Measurements from ENCODE around the gene EWSR1. TPM values are rescaled to one million over a fixed set of nuclear protein-coding genes. Genes with fewer than 3 reads are reported as not detected.

EWSR1 gene
- total and polyA plus RNA-seq, 2 experiments from 2014 or later = 154 to 210 TPM

DNA sequence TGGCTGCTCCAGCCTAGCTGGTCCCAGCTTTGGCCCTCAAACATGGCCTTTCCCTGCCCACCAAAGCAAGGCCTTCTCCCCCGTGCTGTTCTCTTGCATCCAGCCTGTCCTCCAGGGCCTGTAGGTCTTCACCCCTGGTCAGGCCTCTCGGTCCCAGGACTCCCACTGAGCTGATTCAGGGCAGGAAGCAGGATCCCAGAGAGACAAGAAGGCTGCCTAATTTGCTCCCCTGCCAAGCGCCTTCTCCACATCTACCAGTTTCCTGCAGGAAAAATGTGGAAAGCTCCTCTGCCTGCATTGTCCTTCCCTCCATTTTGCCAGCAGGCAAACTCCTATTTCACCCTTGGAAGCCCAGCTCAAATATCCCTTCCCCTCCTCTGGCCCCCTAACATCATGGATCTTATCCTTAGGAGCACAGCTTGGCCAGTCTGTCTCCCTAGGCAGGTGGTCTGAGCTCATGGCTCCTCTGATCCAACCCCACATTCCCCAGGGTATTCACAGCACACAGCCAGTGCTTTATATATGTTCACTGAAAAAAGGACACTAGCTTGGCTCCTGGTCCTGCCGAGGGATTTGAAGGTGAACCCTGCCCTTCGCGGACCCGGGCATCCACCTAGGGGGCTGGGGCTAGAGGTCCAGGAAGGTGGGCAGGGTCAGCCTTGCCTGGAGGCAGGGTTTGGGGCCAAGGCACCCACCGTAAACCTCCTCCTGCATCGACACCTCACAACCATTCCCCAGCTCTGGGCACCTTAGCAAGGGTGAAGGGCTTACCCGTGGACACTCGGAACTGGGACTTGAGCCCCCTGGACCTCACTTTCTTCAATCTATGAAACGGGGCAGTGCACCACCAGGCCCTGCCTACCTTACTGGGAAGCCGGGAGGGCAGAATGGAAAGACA, 1.3 kb upstream of the EWSR1 start:
- WGBS, 2 experiments (ENCODE audit: low coverage in 1 of 2, low lambda C conversion rate in 2 of 2, missing lambda C conversion rate in 2 of 2) = 15% methylated on average over 13 of the region's 13 CpGs
- H3K9me3 ChIP-seq (ENCODE audit: low read depth) = no peaks in the 10 kb centered on the region
- DNase-seq = peak; percentile 46
- peak overlapping the region; percentile 98 for H3K27ac ChIP-seq
- peaks cover 54% of the 10 kb centered on the region for H3K79me2 ChIP-seq (ENCODE audit: insufficient read depth)
- H3K36me3 ChIP-seq (ENCODE audit: low read depth) = no peaks in the 10 kb centered on the region; the same call in 1 of the 2 replicates
- peak overlapping the region; percentile 99 for H3K4me3 ChIP-seq
- H3K9me2 ChIP-seq (ENCODE audit: insufficient read depth) = no peaks in the 10 kb centered on the region
- H3K4me2 ChIP-seq (ENCODE audit: unreplicated experiment) = peak overlapping the region; percentile 95
- TF ChIP-seq EZH2phosphoT487 (IDR thresholded peaks at IDR 0.05; ENCODE audit: insufficient read depth, low read depth) (no peak), EZH2 (IDR thresholded peaks at IDR 0.05; ENCODE audit: insufficient read depth, poor library complexity, severe bottlenecking) (no peak)
- H2AFZ ChIP-seq = peak overlapping the region; percentile 95
- H4K20me1 ChIP-seq (ENCODE audit: insufficient read depth) = peaks cover 29% of the 10 kb centered on the region; the same call in 1 of the 2 replicates
- H3K9ac ChIP-seq = peak overlapping the region; percentile 100
- H3K27me3 ChIP-seq (replicated peaks; ENCODE audit: insufficient read depth) = no peaks in the 10 kb centered on the region
- H3K4me1 ChIP-seq (ENCODE audit: insufficient read depth) = peaks cover 30% of the 10 kb centered on the region
- peaks cover 13% of the 10 kb centered on the region for H3F3A ChIP-seq (ENCODE audit: insufficient read depth)
- in situ Hi-C loops (cut with MboI) = no loop called here

GRCh38 chr22:29267462-29267857, 608 bp upstream of the EWSR1 start:
- Histone ChIP-seq H3K4me2 (ENCODE audit: unreplicated experiment) (peak overlapping the region; percentile 95), H3K27ac (peak overlapping the region; percentile 98), H3K9ac (peak overlapping the region; percentile 100), H3K4me1 (ENCODE audit: insufficient read depth) (peaks cover 35% of the 10 kb centered on the region), H3K4me3 (peak overlapping the region; percentile 99), H4K20me1 (ENCODE audit: insufficient read depth) (peaks cover 36% of the 10 kb centered on the region; the same call in 1 of the 2 replicates), H3K36me3 (ENCODE audit: low read depth) (peaks cover 6% of the 10 kb centered on the region), H3K9me3 (ENCODE audit: low read depth) (no peaks in the 10 kb centered on the region), H3K27me3 (replicated peaks; ENCODE audit: insufficient read depth) (no peaks in the 10 kb centered on the region), H2AFZ (peak overlapping the region; percentile 95), H3K79me2 (ENCODE audit: insufficient read depth) (peaks cover 61% of the 10 kb centered on the region), H3F3A (ENCODE audit: insufficient read depth) (peaks cover 13% of the 10 kb centered on the region), H3K9me2 (ENCODE audit: insufficient read depth) (no peaks in the 10 kb centered on the region)
- no peak for DNase-seq
- TF ChIP-seq EZH2 (IDR thresholded peaks at IDR 0.05; ENCODE audit: insufficient read depth, poor library complexity, severe bottlenecking) (no peak), EZH2phosphoT487 (IDR thresholded peaks at IDR 0.05; ENCODE audit: insufficient read depth, low read depth) (no peak)
- 1 to 2% methylated on average over 20 to 24 of the region's 32 CpGs for WGBS, 2 experiments (ENCODE audit: low coverage in 1 of 2, low lambda C conversion rate in 2 of 2, missing lambda C conversion rate in 2 of 2)
- in situ Hi-C loops (cut with MboI) = no loop called here

- Histone ChIP-seq H3F3A (ENCODE audit: insufficient read depth) (peaks cover 18% of the 10 kb centered on the region), H3K27me3 (replicated peaks; ENCODE audit: insufficient read depth) (no peaks in the 10 kb centered on the region), H3K9me2 (ENCODE audit: insufficient read depth) (no peaks in the 10 kb centered on the region), H3K79me2 (ENCODE audit: insufficient read depth) (peaks cover 73% of the 10 kb centered on the region), H3K4me1 (ENCODE audit: insufficient read depth) (peaks cover 35% of the 10 kb centered on the region), H3K4me3 (peak overlapping the region; percentile 99), H3K9ac (peak overlapping the region; percentile 100), H3K4me2 (ENCODE audit: unreplicated experiment) (peak overlapping the region; percentile 95), H3K9me3 (ENCODE audit: low read depth) (no peaks in the 10 kb centered on the region), H2AFZ (peak overlapping the region; percentile 95; the same call in 1 of the 2 replicates), H3K36me3 (ENCODE audit: low read depth) (peaks cover 17% of the 10 kb centered on the region), H3K27ac (peak overlapping the region; percentile 98), H4K20me1 (ENCODE audit: insufficient read depth) (peaks cover 42% of the 10 kb centered on the region; the same call in 1 of the 2 replicates)
- in situ Hi-C loops (cut with MboI) = no loop called here
- peak; percentile 86 for DNase-seq
- 2 to 3% methylated on average over 39 to 50 of the region's 51 CpGs for WGBS, 2 experiments (ENCODE audit: low coverage in 1 of 2, low lambda C conversion rate in 2 of 2, missing lambda C conversion rate in 2 of 2)
- TF ChIP-seq EZH2 (IDR thresholded peaks at IDR 0.05; ENCODE audit: insufficient read depth, poor library complexity, severe bottlenecking) (no peak), EZH2phosphoT487 (IDR thresholded peaks at IDR 0.05; ENCODE audit: insufficient read depth, low read depth) (no peak)
These were observed 602 bp downstream of the EWSR1 start for GRCh38 chr22:29268511-29269229.

DNA sequence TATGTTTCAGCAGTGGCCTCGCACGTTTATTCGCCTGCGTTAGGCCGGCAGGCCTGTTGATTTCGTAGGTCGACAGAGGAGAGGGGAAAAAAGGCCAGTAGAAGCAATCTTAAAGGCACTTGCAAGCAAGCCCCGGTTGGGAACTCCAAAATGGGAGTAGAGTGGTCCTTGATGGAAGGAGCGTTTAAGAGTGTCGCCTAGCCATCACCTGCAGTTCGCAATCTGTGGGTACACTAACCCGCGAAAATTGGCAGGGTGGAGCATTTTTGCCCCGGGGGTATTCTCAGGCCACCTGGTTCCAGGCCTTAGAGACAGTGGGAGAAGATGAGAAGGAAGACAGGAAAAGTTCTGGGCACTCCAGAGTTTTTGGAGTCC, 1.1 kb downstream of the EWSR1 start:
- Histone ChIP-seq H3K9me2 (ENCODE audit: insufficient read depth) (no peaks in the 10 kb centered on the region), H3K4me2 (ENCODE audit: unreplicated experiment) (peak overlapping the region; percentile 95), H3K36me3 (ENCODE audit: low read depth) (peaks cover 21% of the 10 kb centered on the region), H3K9me3 (ENCODE audit: low read depth) (no peaks in the 10 kb centered on the region), H3K4me1 (ENCODE audit: insufficient read depth) (peaks cover 35% of the 10 kb centered on the region), H3K9ac (peak overlapping the region; percentile 100), H3K79me2 (ENCODE audit: insufficient read depth) (peaks cover 78% of the 10 kb centered on the region), H3K4me3 (peak overlapping the region; percentile 99), H3K27ac (peak overlapping the region; percentile 98), H4K20me1 (ENCODE audit: insufficient read depth) (peaks cover 48% of the 10 kb centered on the region; the same call in 1 of the 2 replicates), H3K27me3 (replicated peaks; ENCODE audit: insufficient read depth) (no peaks in the 10 kb centered on the region), H3F3A (ENCODE audit: insufficient read depth) (peaks cover 18% of the 10 kb centered on the region), H2AFZ (no peak overlapping the region)
- no peak for TF ChIP-seq EZH2phosphoT487 (IDR thresholded peaks at IDR 0.05; ENCODE audit: insufficient read depth, low read depth)
- no peak for TF ChIP-seq EZH2 (IDR thresholded peaks at IDR 0.05; ENCODE audit: insufficient read depth, poor library complexity, severe bottlenecking)
- peak; percentile 46 for DNase-seq
- in situ Hi-C loops (cut with MboI) = no loop called here
- 1 to 2% methylated on average over 14 of the region's 14 CpGs for WGBS, 2 experiments (ENCODE audit: low coverage in 1 of 2, low lambda C conversion rate in 2 of 2, missing lambda C conversion rate in 2 of 2)

Data from GM23248 (cell line).